Gastroesophageal sphincter (tissue), 3 donors: Measurements from ENCODE around the gene IMMP2L.

Experiments used
- CTCF ChIP-seq, 4 experiments: fragments of 200-600 bp in 2 of 4; fragments of 450-650 bp in 2 of 4; sonication (generic) in 1 of 4; IDR thresholded peaks; one replicate each; pipeline ENCODE4 v1.5.1; 2017 to 2019; ENCODE audit warnings: antibody characterized with exemption in 4 of 4, mild to moderate bottlenecking in 2 of 4, moderate library complexity in 2 of 4
- EP300 ChIP-seq: sonication (generic); formaldehyde crosslinking; IDR thresholded peaks from one replicate; pipeline ENCODE4 v1.6.1; 2017; ENCODE audit warnings: antibody characterized with exemption, mild to moderate bottlenecking
- POLR2A ChIP-seq, 2 donors: fragments of 450-650 bp; IDR thresholded peaks; one replicate each; pipeline ENCODE4 v1.6.1; 2017; ENCODE audit warnings: antibody characterized with exemption in 2 of 2, mild to moderate bottlenecking in 2 of 2, moderate library complexity in 1 of 2
- POLR2AphosphoS5 ChIP-seq: sonication (generic); formaldehyde crosslinking; IDR thresholded peaks from one replicate; pipeline ENCODE4 v1.6.1; 2017; ENCODE audit warnings: antibody characterized with exemption

- TF ChIP-seq CTCF (IDR thresholded peaks at IDR 0.05) (no peak), POLR2A (IDR thresholded peaks at IDR 0.05) (no peak), EP300 (no peak), POLR2AphosphoS5 (no peak)
Measured at GRCh38 chr7:111433426-111433825, 128.9 kb downstream of the IMMP2L start.
